Left renal cortex interstitium (tissue), 4 donors: Measurements from ENCODE around the gene LRRFIP1. TPM values are rescaled to one million over a fixed set of nuclear protein-coding genes. Genes with fewer than 3 reads are reported as not detected.
"Not testable (repeated sequence)": the region's sequence is repeated elsewhere in the genome, so short reads cannot be mapped to it uniquely, and the experiment has no call there.

Experiments used
- DNase-seq, 4 donors: peaks; one replicate each; pipeline ENCODE4 v3.0.0-alpha.2; 2013; ENCODE audit warnings: low read depth in 4 of 4, low spot score in 2 of 4, missing footprints in 1 of 4
- polyA plus RNA-seq, 4 donors: library from polyadenylated mRNA; unstranded; fragments of 120-200 nt; gene quantifications; one replicate each; pipeline ENCODE4 v1.2.1, GENCODE V29; 2013; ENCODE audit not compliant: insufficient read length in 4 of 4

The LRRFIP1 gene
- polyA plus RNA-seq, 4 donors, result 65.9 to 101 (median 88.4) TPM

GRCh38 chr2:237661270-237661669 is 33.9 kb downstream of the LRRFIP1 start:
- no peak for DNase-seq

- DNase-seq, result no peak
Observed at GRCh38 chr2:237661799-237662328, 34.5 kb downstream of the LRRFIP1 start.

- peak in 3 of 4 donors; percentile 69 to 88 (median 76) for DNase-seq
Observed at GRCh38 chr2:237662671-237663093, 35.3 kb downstream of the LRRFIP1 start.

- DNase-seq, result no peak
Observed at GRCh38 chr2:237663517-237664110, 36.2 kb downstream of the LRRFIP1 start.

GRCh38 chr2:237664151-237664550 is 36.8 kb downstream of the LRRFIP1 start:
- DNase-seq, result no peak

- no peak for DNase-seq
Observed at GRCh38 chr2:237665713-237666143, 38.3 kb downstream of the LRRFIP1 start.

- no peak for DNase-seq
Observed at GRCh38 chr2:237666606-237667005, 39.2 kb downstream of the LRRFIP1 start.

- DNase-seq, result not testable (repeated sequence)
Observed at GRCh38 chr2:237667050-237667576, 39.7 kb downstream of the LRRFIP1 start.

GRCh38 chr2:237667893-237668292 is 40.5 kb downstream of the LRRFIP1 start:
- DNase-seq, result no peak

- no peak for DNase-seq
Observed at GRCh38 chr2:237668440-237668839, 41.1 kb downstream of the LRRFIP1 start.

- DNase-seq, result no peak
Observed at GRCh38 chr2:237669283-237669627, 41.9 kb downstream of the LRRFIP1 start.

GRCh38 chr2:237669628-237670392 is 42.4 kb downstream of the LRRFIP1 start:
- DNase-seq, result peak in 3 of 4 donors; percentile 85 to 94 (median 89)

GRCh38 chr2:237670641-237671040 is 43.3 kb downstream of the LRRFIP1 start:
- no peak for DNase-seq

- no peak for DNase-seq
Observed at GRCh38 chr2:237671466-237672138, 44.2 kb downstream of the LRRFIP1 start.

GRCh38 chr2:237672731-237673129 is 45.3 kb downstream of the LRRFIP1 start:
- DNase-seq, result no peak

- no peak for DNase-seq
Observed at GRCh38 chr2:237673130-237674001, 46.0 kb downstream of the LRRFIP1 start.

- DNase-seq, result peak in 1 of 4 donors; percentile 77
Observed at GRCh38 chr2:237674731-237675276, 47.4 kb downstream of the LRRFIP1 start.

GRCh38 chr2:237675316-237675715 is 47.9 kb downstream of the LRRFIP1 start:
- DNase-seq, result no peak

- no peak for DNase-seq
Observed at GRCh38 chr2:237680702-237681478, 53.5 kb downstream of the LRRFIP1 start.
